HG03565 (cell line): ENCODE data around the gene CTNNA2.

ENCODE experiments used
- ATAC-seq: cut with Tn5 transposase; IDR thresholded peaks from one replicate; pipeline ENCODE4 v1.9.1; 2021; ENCODE audit warnings: mild to moderate bottlenecking, moderate library complexity; ENCODE audit not compliant: unreplicated experiment

Gene CTNNA2

DNA sequence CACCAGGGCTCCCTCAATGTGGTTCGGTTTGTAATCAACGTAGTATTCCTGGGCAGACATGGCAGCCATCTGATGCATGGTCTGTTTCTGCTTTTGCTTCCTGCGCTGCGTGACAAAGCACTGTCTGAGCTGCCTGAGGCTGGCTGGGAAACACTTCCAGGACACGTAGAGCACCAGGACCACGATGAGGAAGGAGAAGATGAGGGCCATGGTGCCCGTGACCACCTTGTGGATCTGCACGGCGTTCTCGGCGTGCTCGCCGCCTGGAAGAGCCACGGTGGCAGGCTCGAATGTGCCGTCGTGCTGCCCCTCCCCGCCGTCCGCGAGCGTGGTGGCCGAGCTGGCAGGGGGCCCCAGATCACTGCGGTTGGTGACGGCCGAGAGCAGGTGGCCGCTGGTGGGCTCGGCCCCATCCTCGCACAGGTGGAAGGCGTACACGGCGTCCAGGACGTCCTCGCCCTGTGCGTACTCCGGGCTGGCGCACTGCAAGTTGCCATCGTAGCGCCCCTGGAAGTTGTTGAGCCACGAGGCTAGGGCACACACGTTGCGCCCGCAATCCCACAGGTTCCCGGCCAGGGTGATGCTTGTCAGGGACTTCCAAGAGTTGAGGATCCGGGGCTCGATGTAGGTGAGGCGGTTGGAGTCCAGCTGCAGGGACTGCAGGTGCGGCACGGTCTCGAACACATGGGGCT is 789.6 kb downstream of the CTNNA2 start:
- ATAC-seq = no peak

DNA sequence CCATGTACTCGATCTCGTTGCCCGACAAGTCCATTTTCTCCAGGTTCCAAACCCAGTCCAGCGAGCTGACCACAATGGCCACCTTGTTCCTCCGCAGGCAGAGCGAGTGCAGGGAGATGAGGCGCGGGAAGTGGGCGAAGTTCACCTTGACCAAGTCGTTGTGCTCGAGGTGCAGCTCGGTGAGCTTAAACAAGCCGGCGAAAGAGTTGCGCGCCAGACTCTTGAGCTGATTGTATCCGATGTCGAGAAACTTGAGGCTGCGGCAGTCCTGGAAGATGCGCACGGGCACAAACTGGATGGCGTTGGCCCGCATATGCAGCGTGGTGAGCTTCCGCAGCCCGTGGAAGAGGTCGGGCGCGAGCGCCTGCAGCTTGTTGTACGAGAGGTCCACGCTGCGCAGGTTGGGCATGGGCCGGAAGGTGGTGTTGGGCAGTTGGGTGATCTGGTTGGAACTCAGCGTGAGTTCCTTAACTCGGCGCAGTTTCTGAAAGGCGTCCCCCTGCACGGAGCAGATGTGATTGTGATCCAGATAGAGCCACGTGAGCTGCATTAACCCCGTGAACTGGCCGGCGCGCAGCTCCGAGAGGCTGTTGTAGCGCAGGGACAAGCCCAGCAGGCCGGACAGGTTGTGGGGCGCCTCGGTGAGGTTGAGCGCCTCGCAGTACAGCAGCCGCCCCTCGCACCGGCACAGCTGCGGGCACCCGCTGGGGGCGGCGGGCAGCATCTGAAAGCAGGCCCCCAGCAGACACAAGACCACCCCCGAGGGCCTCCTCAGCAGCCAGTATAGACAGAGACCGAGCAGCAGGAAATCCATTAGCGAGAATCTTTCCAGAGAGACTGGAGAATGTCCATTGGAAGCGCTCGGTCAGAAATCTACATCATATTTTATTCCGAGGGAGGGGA is 790.4 kb downstream of the CTNNA2 start:
- ATAC-seq = no peak

GRCh38 chr2:80303909-80304837 is 791.3 kb downstream of the CTNNA2 start, which contains the start of gene LRRTM1:
Gene LRRTM1, minus strand, starts transcription at chr2:80304752. Its CDS starts 933 bp downstream, at chr2:80303819.
- no peak for ATAC-seq

DNA sequence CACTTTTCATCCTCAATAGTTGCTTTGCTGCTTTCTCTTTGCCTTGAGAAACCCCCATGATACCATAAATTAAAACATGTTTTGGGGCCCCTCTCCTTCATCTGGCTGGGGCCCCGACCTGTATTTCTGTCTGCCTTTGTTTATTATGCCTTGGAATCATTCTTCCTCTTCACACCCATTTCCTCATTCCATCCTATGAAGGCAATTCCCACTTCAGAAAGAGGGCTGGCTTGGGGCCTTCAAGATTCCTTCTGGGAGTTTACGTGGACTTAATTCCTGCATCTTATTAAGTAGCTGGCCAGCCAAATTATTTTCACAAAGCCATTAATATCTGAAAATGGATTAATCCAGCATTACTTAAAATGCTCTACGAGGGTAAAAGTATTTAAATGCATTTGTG is 798.5 kb downstream of the CTNNA2 start:
- no peak for ATAC-seq

- ATAC-seq = no peak
Measured at GRCh38 chr2:80312282-80312839, 799.5 kb downstream of the CTNNA2 start.

DNA sequence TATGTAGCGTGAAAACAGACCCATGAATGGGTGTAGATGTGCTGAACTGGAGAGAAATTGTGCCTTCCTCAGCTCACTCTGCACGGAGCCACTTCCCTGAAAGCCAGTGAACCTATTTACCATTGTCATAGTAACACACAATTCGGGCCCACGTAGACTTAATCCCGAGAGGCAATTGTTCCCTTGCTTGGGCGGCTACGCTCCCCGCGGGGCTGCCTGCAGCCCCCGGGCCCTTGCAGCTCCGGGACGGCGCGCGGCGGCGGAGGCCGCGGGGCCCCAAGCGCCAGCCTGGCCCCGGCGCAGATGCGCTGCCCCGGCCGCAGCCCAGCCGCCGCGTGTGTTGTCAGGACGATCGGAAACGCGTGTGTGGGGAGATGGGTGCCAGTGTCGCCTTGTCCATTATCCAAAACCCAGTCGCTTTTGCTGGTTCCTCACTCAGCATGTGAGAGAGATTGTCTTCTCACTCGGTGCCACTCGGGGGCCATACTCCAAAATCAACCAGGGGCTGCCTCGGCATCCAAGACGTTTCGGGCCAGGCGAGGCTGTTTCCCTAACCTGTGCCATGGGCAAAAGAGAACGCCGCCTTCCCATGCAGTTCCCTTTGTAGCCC is 809.6 kb downstream of the CTNNA2 start:
- no peak for ATAC-seq

GRCh38 chr2:80322958-80323357 is 810.1 kb downstream of the CTNNA2 start:
- ATAC-seq = no peak

DNA sequence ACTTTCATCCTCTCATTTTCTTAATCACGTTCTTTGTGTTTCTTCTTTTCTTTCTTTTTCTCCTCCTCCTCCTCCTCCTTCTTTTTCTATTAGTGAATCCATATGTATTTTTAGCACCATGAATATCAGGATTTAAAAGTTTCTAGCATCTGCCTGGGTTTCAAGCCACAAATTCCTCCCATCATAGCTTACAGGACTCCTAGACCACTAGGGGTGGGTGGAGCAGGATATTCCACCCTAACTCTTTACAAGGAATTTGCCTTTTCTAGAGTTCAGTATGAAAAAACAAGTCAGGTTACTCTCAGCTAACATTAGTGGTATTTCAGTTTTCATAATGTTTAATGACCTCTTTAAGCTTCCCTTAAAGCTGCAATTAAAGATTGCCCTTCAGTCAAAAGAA is 810.8 kb downstream of the CTNNA2 start:
- ATAC-seq = no peak

DNA sequence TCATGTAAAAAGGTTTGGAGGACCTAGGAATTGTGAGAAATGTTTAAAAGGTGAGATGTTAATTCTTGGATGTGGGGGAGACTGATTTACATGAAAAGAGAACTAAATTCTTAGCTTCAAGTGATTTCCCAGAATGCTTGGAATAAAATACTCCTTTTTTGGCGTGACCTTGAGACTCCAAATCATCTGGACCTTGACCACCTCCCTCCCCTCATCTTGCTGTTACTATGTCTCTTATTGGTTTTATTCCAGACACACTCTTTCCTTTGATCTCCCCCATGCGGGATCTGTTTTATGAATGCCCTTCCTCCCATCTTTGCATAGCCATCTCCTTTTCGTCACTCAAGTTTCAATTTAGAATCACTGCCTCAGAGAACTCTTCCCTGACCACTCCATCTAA is 811.7 kb downstream of the CTNNA2 start:
- no peak for ATAC-seq

DNA sequence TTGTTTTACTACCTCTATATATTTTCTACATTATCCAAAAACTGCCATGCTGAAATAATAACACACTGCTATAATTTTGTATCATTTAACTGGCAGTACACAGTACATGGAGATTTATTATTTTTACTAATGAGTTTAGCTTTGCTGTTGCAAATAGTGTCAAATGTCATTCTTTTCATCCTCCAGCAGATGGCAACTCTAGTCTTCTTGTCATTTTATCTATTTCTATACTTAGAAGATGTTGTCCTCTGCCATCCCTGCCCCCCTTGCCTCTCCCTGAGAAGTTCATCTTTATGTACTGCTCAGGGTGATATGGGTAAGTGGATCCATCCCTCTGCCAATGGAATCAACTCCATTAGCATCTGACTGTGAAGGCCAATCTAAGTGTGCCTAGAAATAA is 813.4 kb downstream of the CTNNA2 start:
- ATAC-seq = no peak

GRCh38 chr2:80326861-80327260 is 814.0 kb downstream of the CTNNA2 start:
- no peak for ATAC-seq

DNA sequence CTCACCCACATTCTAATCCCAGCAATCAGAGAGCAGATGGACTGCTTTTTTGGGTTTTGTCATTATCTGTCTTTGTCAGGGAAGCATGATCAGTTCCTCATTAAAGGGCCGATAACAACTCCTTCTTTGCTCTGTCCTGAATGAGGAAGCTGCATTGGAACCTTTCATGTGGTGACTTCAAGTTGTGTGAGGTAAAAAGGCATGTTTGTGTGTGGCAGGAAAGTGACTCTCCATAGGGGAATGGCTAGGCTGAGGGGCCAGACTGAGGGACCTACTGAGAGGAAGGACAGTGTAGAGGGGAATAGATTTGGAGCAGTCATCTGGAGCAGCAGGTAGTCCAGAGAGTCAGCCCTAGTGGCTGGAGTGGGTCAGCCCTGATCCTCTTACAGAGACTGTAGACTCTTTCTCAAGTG is 815.3 kb downstream of the CTNNA2 start:
- ATAC-seq = no peak

DNA sequence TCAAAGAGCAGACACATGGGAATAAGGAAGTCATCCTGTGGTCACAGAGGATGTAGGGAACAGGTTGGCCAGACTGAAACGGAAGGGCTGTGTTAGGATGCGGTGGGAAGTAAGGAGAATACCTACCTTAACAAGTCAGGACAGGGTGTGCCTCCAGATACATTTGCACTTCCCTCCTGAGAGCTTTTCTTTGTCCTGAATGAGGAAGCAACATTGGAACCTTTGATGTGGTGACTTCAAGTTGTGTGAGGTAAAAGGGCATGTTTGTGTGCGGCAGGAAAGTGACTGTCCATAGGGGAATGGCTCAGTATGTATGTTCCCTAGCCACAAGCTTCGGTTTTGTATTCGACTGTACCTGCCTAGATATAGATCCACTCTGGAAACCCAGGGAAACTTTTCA is 816.6 kb downstream of the CTNNA2 start:
- ATAC-seq = no peak

- ATAC-seq = no peak
Measured at GRCh38 chr2:80330527-80331450, 817.9 kb downstream of the CTNNA2 start.

GRCh38 chr2:80333886-80334285 is 821.0 kb downstream of the CTNNA2 start:
- ATAC-seq = no peak

DNA sequence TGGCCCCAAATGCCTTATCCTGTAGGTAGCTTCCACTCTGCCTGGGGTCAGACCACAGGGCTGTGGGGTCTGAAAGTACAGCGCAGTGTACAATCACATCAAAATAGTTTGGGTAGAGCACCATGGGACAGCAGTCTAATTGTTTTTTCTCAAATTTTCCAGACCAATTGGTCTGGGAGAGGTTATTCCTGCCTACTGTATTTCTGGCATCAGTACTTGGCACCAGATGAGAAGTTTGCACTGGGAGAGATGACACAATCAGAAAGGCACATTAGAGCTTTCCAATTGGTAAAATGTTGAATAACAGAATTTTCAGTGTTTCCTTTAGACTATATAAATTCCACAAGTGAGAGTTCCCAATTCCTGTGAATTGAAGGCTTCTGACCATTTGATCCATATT is 822.6 kb downstream of the CTNNA2 start:
- no peak for ATAC-seq

DNA sequence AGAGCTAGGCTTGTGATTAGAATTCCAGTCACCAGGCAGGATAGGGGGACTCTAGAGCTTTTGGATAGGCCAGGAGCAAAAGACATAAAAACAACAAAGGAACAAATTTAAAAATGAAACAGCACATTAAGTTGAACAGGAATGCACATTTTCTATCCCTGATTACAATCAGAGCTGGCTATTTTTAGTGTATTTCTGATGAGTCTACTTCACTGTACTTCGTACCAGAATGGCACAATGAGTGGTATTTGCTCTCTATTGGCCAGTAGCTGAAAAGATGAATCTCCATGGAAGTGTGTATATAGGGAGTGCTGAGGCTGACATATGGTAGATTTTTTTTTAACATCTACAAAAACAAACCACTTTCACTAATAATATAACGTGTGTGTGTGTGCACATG is 825.9 kb downstream of the CTNNA2 start:
- no peak for ATAC-seq

GRCh38 chr2:80340022-80340421 is 827.2 kb downstream of the CTNNA2 start:
- no peak for ATAC-seq

- ATAC-seq = no peak
Measured at GRCh38 chr2:80348078-80348477, 835.2 kb downstream of the CTNNA2 start.
